Trophoblast cell (in vitro differentiated cells and primary cell): ENCODE data around the gene SYT3. TPM values are rescaled to one million over a fixed set of nuclear protein-coding genes. Genes with fewer than 3 reads are reported as not detected.
A peak's percentile ranks its signal among the peaks of the same experiment; 100 is the strongest.

ENCODE experiments used
- DNase-seq, 2 donors: peaks; one replicate each; pipeline ENCODE4 v3.0.0-alpha.2; 2016
- H2AFZ ChIP-seq: 2 replicates; pipeline ENCODE4 v1.6.1; 2013; ENCODE audit warnings: low read length, moderate library complexity, mild to moderate bottlenecking; ENCODE audit not compliant: insufficient read depth, poor library complexity
- H2AK5ac ChIP-seq: 2 replicates; pipeline ENCODE4 v1.6.1; 2013; ENCODE audit warnings: mild to moderate bottlenecking, low read length
- H2BK120ac ChIP-seq: 2 replicates; pipeline ENCODE4 v1.6.1; 2013; ENCODE audit warnings: low read length, mild to moderate bottlenecking, moderate library complexity; ENCODE audit not compliant: insufficient read depth, poor library complexity
- H2BK12ac ChIP-seq: 2 replicates; pipeline ENCODE4 v1.6.1; 2013; ENCODE audit warnings: mild to moderate bottlenecking, low read length, moderate library complexity
- H2BK5ac ChIP-seq: 2 replicates; pipeline ENCODE4 v1.6.1; 2013; ENCODE audit warnings: low read length, low read depth, moderate library complexity, mild to moderate bottlenecking; ENCODE audit not compliant: poor library complexity
- H3K14ac ChIP-seq: 2 replicates; pipeline ENCODE4 v1.6.1; 2013; ENCODE audit warnings: mild to moderate bottlenecking, low read length
- H3K18ac ChIP-seq: 2 replicates; pipeline ENCODE4 v1.6.1; 2013; ENCODE audit warnings: mild to moderate bottlenecking, low read length
- H3K23ac ChIP-seq: 2 replicates; pipeline ENCODE4 v1.6.1; 2013; ENCODE audit warnings: low read length
- H3K27ac ChIP-seq: 2 replicates; pipeline ENCODE4 v1.5.1; 2013; ENCODE audit warnings: low read depth, mild to moderate bottlenecking, inconsistent platforms, low read length, moderate library complexity
- H3K27me3 ChIP-seq: 2 replicates; pipeline ENCODE4 v1.6.1; 2013; ENCODE audit warnings: inconsistent platforms, mild to moderate bottlenecking, low read length, moderate library complexity; ENCODE audit not compliant: insufficient read depth
- H3K36me3 ChIP-seq, 2 experiments: 1 replicate in 1 of 2; 2 replicates in 1 of 2; pipeline ENCODE4 v1.6.1; 2013; ENCODE audit warnings: low read length in 2 of 2, mild to moderate bottlenecking in 2 of 2, moderate library complexity in 1 of 2; ENCODE audit not compliant: insufficient read depth in 2 of 2, control insufficient read depth in 1 of 2
- H3K4ac ChIP-seq: 2 replicates; pipeline ENCODE4 v1.6.1; 2013; ENCODE audit warnings: low read depth, mild to moderate bottlenecking, low read length, moderate library complexity
- H3K4me1 ChIP-seq, 2 experiments: 1 replicate in 1 of 2; 2 replicates in 1 of 2; pipeline ENCODE4 v1.6.1; 2013; ENCODE audit warnings: low read length in 2 of 2, mild to moderate bottlenecking in 2 of 2, moderate library complexity in 1 of 2; ENCODE audit not compliant: insufficient read depth in 2 of 2, control insufficient read depth in 1 of 2
- H3K4me2 ChIP-seq: 2 replicates; pipeline ENCODE4 v1.6.1; 2013; ENCODE audit warnings: inconsistent platforms, mild to moderate bottlenecking, low read length, moderate library complexity
- H3K4me3 ChIP-seq: 2 replicates; pipeline ENCODE4 v1.5.1; 2013; ENCODE audit warnings: mild to moderate bottlenecking, low read depth, low read length, inconsistent platforms
- H3K79me1 ChIP-seq: one replicate; pipeline ENCODE4 v1.6.1; 2013; ENCODE audit warnings: low read length
- H3K79me2 ChIP-seq: 2 replicates; pipeline ENCODE4 v1.6.1; 2013; ENCODE audit warnings: low read length, mild to moderate bottlenecking; ENCODE audit not compliant: control insufficient read depth, insufficient read depth, poor library complexity
- H3K9ac ChIP-seq: 2 replicates; pipeline ENCODE4 v1.6.1; 2013; ENCODE audit warnings: mild to moderate bottlenecking, low read length
- H3K9me3 ChIP-seq: 2 replicates; pipeline ENCODE4 v1.6.1; 2013; ENCODE audit warnings: low read depth, mild to moderate bottlenecking, control low read depth, inconsistent platforms, low read length; ENCODE audit not compliant: insufficient read depth
- H4K12ac ChIP-seq: 2 replicates; pipeline ENCODE4 v1.6.1; 2013; ENCODE audit warnings: low read depth, mild to moderate bottlenecking, low read length, moderate library complexity
- H4K8ac ChIP-seq: 2 replicates; pipeline ENCODE4 v1.6.1; 2013; ENCODE audit warnings: low read depth, mild to moderate bottlenecking, low read length, moderate library complexity
- H4K91ac ChIP-seq: one replicate; pipeline ENCODE4 v1.6.1; 2013; ENCODE audit warnings: low read depth, mild to moderate bottlenecking, low read length, moderate library complexity
- WGBS: extraction: QIAGEN DNeasy Blood & Tissue Kit; methylation state at CpG from one replicate; pipeline ENCODE4 v1.1.7; 2013; ENCODE audit warnings: missing lambda C conversion rate; ENCODE audit not compliant: insufficient read length, insufficient coverage; ENCODE audit errors: extremely low coverage; 5-methylcytosine and 5-hydroxymethylcytosine counted together
- polyA plus RNA-seq: library from polyadenylated mRNA; stranded (reverse); fragments of 200-250 nt; gene quantifications from 2 replicates; pipeline ENCODE4 v1.2.3, GENCODE V29; 2013

Gene SYT3, protein sequence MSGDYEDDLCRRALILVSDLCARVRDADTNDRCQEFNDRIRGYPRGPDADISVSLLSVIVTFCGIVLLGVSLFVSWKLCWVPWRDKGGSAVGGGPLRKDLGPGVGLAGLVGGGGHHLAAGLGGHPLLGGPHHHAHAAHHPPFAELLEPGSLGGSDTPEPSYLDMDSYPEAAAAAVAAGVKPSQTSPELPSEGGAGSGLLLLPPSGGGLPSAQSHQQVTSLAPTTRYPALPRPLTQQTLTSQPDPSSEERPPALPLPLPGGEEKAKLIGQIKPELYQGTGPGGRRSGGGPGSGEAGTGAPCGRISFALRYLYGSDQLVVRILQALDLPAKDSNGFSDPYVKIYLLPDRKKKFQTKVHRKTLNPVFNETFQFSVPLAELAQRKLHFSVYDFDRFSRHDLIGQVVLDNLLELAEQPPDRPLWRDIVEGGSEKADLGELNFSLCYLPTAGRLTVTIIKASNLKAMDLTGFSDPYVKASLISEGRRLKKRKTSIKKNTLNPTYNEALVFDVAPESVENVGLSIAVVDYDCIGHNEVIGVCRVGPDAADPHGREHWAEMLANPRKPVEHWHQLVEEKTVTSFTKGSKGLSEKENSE
- 0.25 and 0.32 TPM in 2 replicates for polyA plus RNA-seq

DNA sequence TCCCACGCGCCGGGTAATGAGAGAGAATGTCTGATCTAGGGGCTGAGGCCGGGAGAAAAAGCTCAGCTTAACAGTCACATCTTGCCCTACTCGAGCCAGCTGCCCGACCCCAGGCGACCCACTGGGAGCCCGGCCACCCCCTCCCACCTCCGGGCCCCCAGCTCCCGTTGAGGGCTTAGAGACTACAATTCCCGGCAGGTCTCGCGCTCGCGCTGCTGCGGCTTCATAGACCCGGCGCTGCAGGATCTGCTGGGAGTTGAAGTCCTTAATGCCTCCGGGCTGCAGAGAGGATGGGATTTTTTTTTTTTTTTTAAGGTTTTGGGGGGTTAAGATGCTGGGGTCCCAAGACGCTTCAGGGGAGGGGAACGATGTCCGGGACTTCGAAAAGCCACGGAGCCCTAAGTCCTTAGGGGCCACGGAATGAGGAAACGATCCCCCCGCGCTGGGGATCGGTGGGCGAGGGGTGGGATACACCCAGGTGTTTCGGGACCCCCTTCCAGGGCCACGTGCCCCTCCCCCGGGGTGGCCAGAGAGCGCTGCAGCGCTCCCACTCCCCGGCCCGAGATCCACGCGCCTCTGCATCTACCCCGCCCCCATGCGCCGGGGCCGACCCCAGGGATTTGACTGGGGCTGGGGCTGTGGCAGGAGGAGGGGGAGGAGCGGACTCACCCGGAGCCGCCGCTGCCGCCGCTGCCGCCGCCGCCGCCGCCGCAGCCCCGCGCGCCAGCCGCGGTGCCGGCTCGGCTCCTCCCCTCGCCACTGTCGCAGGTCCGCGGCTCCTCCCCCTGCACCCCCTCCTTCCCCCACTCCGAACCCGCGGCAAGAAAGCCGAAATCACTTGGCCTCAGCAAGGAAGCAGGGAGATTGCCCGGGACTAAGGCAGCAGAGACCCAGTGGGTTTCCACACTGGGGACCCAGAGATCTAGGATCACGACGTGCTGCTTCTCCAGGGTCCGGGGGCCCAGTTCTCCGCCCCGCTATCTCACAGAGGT, at the start of gene SYT3:
Gene SYT3, minus strand, starts transcription at position 761 of the 992 bp plus-strand sequence. CDS start 2,470 bp downstream, outside the sequence.
- Histone ChIP-seq H3K79me2 (no peaks in the 10 kb centered on the region), H3K79me1 (no peaks in the 10 kb centered on the region), H2BK5ac (no peak within 1 kb of the TSS), H3K27me3 (no peaks in the 10 kb centered on the region), H2BK12ac (no peak within 1 kb of the TSS), H3K18ac (no peak within 1 kb of the TSS), H3K4ac (no peak within 1 kb of the TSS), H3K14ac (peak within 1 kb of the TSS; percentile 26), H4K12ac (peak within 1 kb of the TSS; percentile 49), H3K9ac (no peak within 1 kb of the TSS), H2BK120ac (no peak within 1 kb of the TSS), H3K4me2 (peak within 1 kb of the TSS; percentile 98), H3K27ac (no peak within 1 kb of the TSS), H4K8ac (peak within 1 kb of the TSS; percentile 59), H4K91ac (peak within 1 kb of the TSS; percentile 40), H2AFZ (peak within 1 kb of the TSS; percentile 83), H3K4me1 (peaks cover 0 to 2% of the 10 kb centered on the region in 2 experiments), H3K23ac (no peak within 1 kb of the TSS), H3K4me3 (peak within 1 kb of the TSS; percentile 69), H2AK5ac (no peak within 1 kb of the TSS), H3K9me3 (peaks cover 12% of the 10 kb centered on the region), H3K36me3 (no peaks in the 10 kb centered on the region)
- no CpG with 5 or more reads among the region's 76 CpGs for WGBS
- peak in 1 of 2 donors; percentile 10 for DNase-seq

DNA sequence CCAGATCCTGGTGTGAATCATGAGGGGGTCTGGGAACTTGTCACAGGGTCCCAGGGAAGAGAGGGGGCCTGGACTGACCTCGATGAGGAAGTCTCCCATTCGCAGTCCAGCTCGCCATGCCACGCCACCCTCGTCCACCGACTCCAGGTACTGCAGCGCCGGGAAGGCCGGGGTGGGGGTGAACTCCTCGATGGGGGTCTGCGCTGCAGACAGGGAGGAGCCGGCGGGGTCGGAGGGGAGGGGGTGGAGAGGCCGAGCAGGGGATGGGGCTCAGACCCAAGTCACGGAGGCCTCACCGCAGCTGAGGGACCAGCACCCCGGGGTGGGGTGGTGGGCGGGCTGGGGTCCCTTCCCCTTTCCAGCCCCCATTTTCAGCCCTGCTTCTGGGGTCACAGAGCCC, 49.1 kb upstream of the SYT3 start:
- WGBS, result no CpG with 5 or more reads among the region's 19 CpGs
- no peaks in the 10 kb centered on the region for H3K79me1 ChIP-seq
- H3K27ac ChIP-seq, result no peak overlapping the region
- H2BK5ac ChIP-seq, result no peak overlapping the region
- no peaks in the 10 kb centered on the region for H3K4me1 ChIP-seq
- H3K9ac ChIP-seq, result no peak overlapping the region
- H3K4me3 ChIP-seq, result no peak overlapping the region
- H3K14ac ChIP-seq, result no peak overlapping the region
- H2BK12ac ChIP-seq, result no peak overlapping the region
- peaks cover 36% of the 10 kb centered on the region for H3K27me3 ChIP-seq
- H3K4me2 ChIP-seq, result no peak overlapping the region
- no peaks in the 10 kb centered on the region for H3K36me3 ChIP-seq
- no peak overlapping the region for H3K23ac ChIP-seq
- no peak overlapping the region for H2AFZ ChIP-seq
- no peak overlapping the region for H3K18ac ChIP-seq
- no peak overlapping the region for H3K4ac ChIP-seq
- no peak overlapping the region for H4K12ac ChIP-seq
- no peak overlapping the region for H4K91ac ChIP-seq
- no peak for DNase-seq
- peaks cover 14% of the 10 kb centered on the region for H3K9me3 ChIP-seq
- no peak overlapping the region for H4K8ac ChIP-seq
- no peaks in the 10 kb centered on the region for H3K79me2 ChIP-seq
- no peak overlapping the region for H2BK120ac ChIP-seq
- H2AK5ac ChIP-seq, result no peak overlapping the region

DNA sequence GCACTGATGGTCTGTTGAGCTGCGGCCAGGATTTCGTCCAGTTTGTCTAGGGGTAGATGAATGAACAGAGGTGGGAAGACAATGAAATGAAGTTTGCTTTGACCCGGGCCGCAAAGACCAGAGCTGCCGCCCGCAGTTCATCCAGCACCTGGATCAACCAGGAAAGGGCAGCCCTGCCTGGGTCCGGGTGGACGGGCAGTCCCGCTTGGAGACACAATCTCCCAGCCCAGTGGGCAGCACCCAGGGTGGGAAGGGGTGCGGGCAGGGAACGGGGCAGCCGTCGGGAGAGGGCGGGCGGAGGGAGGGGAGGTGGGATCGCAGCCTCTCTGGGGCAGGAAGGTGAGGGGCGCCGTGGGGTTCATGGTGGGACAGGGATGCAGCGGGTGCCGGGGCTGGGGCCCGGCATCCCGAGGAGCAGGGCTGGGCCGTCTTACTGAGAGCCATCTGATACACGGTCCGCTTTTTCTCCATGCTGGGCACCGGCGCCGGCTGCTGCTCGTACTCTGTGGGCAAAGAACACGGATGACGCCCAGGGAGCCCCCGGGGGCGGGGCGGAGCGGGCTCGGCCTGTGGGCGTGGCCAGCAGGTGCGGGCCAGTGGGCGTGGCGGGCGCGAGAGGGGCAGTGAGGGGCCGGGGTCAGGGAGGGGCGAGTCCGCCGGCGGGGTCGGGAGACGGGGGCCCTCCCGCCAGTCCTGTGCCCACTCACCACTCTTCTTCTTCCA, 46.8 kb upstream of the SYT3 start:
- H3K27ac ChIP-seq, result no peak overlapping the region
- H3K14ac ChIP-seq, result no peak overlapping the region
- no peaks in the 10 kb centered on the region for H3K79me2 ChIP-seq
- no peak overlapping the region for H3K18ac ChIP-seq
- no peak for DNase-seq
- no peak overlapping the region for H3K4me3 ChIP-seq
- H3K27me3 ChIP-seq, result peaks cover 28% of the 10 kb centered on the region
- WGBS, result no CpG with 5 or more reads among the region's 50 CpGs
- no peak overlapping the region for H2AFZ ChIP-seq
- H3K4ac ChIP-seq, result no peak overlapping the region
- no peak overlapping the region for H2AK5ac ChIP-seq
- peaks cover 8% of the 10 kb centered on the region for H3K9me3 ChIP-seq
- no peak overlapping the region for H2BK12ac ChIP-seq
- no peaks in the 10 kb centered on the region for H3K4me1 ChIP-seq
- no peak overlapping the region for H3K9ac ChIP-seq
- H3K36me3 ChIP-seq, result no peaks in the 10 kb centered on the region
- no peak overlapping the region for H4K8ac ChIP-seq
- H4K12ac ChIP-seq, result no peak overlapping the region
- H3K4me2 ChIP-seq, result no peak overlapping the region
- no peak overlapping the region for H2BK120ac ChIP-seq
- H4K91ac ChIP-seq, result no peak overlapping the region
- no peak overlapping the region for H2BK5ac ChIP-seq
- H3K23ac ChIP-seq, result no peak overlapping the region
- no peaks in the 10 kb centered on the region for H3K79me1 ChIP-seq
